NB4 (cell line): ENCODE results near the gene DLG2.
"Not testable (repeated sequence)": the region's sequence is repeated elsewhere in the genome, so short reads cannot be mapped to it uniquely, and the experiment has no call there.

Experiments
- POLR2A ChIP-seq: IDR thresholded peaks from 2 replicates; pipeline ENCODE4 v1.6.1; 2011; ENCODE audit warnings: mild to moderate bottlenecking; ENCODE audit not compliant: insufficient read length; ENCODE audit errors: extremely low read depth
- TF ChIP-seq, protein P1 (sequence below): IDR thresholded peaks from one replicate; pipeline ENCODE4 v1.5.1; 2012; ENCODE audit warnings: low read depth, low read length
- TF ChIP-seq, protein P2 (sequence below): IDR thresholded peaks from 2 replicates; pipeline ENCODE4 v1.6.1; 2011; ENCODE audit warnings: low read depth, low read length

DNA sequence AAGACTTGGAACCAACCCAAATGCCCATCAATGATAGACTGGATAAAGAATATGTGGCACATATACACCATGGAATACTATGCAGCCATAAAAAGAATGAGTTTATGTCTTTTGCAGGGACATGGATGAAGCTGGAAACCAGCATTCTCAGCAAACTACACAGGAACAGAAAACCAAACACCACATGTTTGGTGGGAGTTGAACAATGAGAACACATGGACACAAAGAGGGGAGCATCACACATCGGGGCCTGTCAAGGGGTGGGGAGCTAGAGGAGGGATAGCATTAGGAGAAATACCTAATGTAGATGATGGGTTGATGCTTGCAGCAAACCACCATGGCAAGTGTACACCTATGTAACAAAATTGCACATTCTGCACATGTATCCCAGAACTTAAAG lies 397.4 kb downstream of the DLG2 start:
- TF ChIP-seq, protein P1, sequence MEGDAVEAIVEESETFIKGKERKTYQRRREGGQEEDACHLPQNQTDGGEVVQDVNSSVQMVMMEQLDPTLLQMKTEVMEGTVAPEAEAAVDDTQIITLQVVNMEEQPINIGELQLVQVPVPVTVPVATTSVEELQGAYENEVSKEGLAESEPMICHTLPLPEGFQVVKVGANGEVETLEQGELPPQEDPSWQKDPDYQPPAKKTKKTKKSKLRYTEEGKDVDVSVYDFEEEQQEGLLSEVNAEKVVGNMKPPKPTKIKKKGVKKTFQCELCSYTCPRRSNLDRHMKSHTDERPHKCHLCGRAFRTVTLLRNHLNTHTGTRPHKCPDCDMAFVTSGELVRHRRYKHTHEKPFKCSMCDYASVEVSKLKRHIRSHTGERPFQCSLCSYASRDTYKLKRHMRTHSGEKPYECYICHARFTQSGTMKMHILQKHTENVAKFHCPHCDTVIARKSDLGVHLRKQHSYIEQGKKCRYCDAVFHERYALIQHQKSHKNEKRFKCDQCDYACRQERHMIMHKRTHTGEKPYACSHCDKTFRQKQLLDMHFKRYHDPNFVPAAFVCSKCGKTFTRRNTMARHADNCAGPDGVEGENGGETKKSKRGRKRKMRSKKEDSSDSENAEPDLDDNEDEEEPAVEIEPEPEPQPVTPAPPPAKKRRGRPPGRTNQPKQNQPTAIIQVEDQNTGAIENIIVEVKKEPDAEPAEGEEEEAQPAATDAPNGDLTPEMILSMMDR = not testable (repeated sequence)
- TF ChIP-seq, protein P2, sequence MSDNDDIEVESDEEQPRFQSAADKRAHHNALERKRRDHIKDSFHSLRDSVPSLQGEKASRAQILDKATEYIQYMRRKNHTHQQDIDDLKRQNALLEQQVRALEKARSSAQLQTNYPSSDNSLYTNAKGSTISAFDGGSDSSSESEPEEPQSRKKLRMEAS = not testable (repeated sequence)
- TF ChIP-seq POLR2A = not testable (repeated sequence)
